Stimulated activated memory B cell treated with anti-CD40 and anti-IgM and Interleukin-4, amounts not matched to agents 10 μg/mL and 1 μg/mL and 100 μg/mL, for 72 hours (primary cell): ENCODE results near the gene ZBTB17.

ENCODE experiments used
- ATAC-seq: fragments of 150-1000 bp; cut with Tn5 transposase; 2 replicates; pipeline ENCODE4 v1.10.0; 2021
- H3K27ac Mint-ChIP-seq: one replicate; pipeline ENCODE4 v1.8.0; 2022; ENCODE audit warnings: mild to moderate bottlenecking, mixed read lengths
- H3K27me3 Mint-ChIP-seq: one replicate; pipeline ENCODE4 v1.8.0; 2022; ENCODE audit warnings: mixed read lengths
- H3K36me3 Mint-ChIP-seq: one replicate; pipeline ENCODE4 v1.8.0; 2022; ENCODE audit warnings: mixed read lengths
- H3K4me1 Mint-ChIP-seq: one replicate; pipeline ENCODE4 v1.8.0; 2022; ENCODE audit warnings: mixed read lengths
- H3K4me3 Mint-ChIP-seq: one replicate; pipeline ENCODE4 v1.8.0; 2022; ENCODE audit warnings: mild to moderate bottlenecking, moderate library complexity, mixed read lengths
- H3K9me3 Mint-ChIP-seq: one replicate; pipeline ENCODE4 v1.8.0; 2022; ENCODE audit warnings: mixed read lengths

Gene ZBTB17

GRCh38 chr1:15943328-15943991, 32.4 kb downstream of the ZBTB17 start:
- ATAC-seq: no peak
- no peaks in the 10 kb centered on the region for H3K9me3 Mint-ChIP-seq
- H3K36me3 Mint-ChIP-seq: peaks cover 48% of the 10 kb centered on the region
- peaks cover 38% of the 10 kb centered on the region for H3K4me1 Mint-ChIP-seq
- H3K4me3 Mint-ChIP-seq: no peak overlapping the region
- no peak overlapping the region for H3K27ac Mint-ChIP-seq
- H3K27me3 Mint-ChIP-seq: no peaks in the 10 kb centered on the region

DNA sequence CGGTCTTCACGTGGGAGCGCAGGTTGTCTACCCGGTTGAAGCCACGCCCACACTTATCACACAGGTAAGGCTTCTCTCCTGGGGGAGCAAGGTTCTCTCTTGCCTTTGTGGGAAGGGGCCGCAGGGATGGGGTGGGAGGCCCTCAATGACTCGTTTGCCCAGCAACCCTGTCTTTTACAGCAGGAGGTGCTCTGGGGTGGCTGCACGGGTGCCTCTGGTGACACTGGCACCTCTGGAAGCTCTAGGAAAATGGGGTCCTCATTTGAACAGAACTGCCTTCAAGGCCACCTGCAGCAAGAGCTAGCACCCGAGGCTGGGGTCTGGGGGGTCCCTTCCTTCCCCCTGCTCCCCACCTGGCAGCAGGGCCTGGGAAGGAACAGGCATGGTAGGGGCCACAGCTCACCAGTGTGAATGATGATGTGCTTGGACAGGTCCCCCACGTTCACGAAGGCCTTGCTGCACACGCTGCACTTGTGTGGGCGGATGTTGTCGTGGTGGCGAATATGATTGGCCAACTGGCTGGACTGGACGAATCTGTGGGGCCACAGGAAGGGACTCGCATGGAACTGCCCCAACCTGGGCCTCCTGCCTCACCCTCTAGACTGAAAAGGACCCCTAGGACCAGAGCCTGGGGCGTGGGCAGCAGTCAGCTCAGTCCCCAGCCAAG, 33.1 kb downstream of the ZBTB17 start:
- Mint-ChIP-seq H3K4me3 (no peak overlapping the region), H3K27ac (peak overlapping the region; percentile 59), H3K4me1 (peaks cover 36% of the 10 kb centered on the region), H3K36me3 (peaks cover 47% of the 10 kb centered on the region), H3K9me3 (no peaks in the 10 kb centered on the region), H3K27me3 (no peaks in the 10 kb centered on the region)
- no peak for ATAC-seq

GRCh38 chr1:15941899-15942660, 33.8 kb downstream of the ZBTB17 start:
- peaks cover 36% of the 10 kb centered on the region for H3K4me1 Mint-ChIP-seq
- peaks cover 47% of the 10 kb centered on the region for H3K36me3 Mint-ChIP-seq
- no peaks in the 10 kb centered on the region for H3K27me3 Mint-ChIP-seq
- no peak overlapping the region for H3K4me3 Mint-ChIP-seq
- ATAC-seq: no peak
- peak overlapping the region; percentile 59 for H3K27ac Mint-ChIP-seq
- H3K9me3 Mint-ChIP-seq: no peaks in the 10 kb centered on the region

DNA sequence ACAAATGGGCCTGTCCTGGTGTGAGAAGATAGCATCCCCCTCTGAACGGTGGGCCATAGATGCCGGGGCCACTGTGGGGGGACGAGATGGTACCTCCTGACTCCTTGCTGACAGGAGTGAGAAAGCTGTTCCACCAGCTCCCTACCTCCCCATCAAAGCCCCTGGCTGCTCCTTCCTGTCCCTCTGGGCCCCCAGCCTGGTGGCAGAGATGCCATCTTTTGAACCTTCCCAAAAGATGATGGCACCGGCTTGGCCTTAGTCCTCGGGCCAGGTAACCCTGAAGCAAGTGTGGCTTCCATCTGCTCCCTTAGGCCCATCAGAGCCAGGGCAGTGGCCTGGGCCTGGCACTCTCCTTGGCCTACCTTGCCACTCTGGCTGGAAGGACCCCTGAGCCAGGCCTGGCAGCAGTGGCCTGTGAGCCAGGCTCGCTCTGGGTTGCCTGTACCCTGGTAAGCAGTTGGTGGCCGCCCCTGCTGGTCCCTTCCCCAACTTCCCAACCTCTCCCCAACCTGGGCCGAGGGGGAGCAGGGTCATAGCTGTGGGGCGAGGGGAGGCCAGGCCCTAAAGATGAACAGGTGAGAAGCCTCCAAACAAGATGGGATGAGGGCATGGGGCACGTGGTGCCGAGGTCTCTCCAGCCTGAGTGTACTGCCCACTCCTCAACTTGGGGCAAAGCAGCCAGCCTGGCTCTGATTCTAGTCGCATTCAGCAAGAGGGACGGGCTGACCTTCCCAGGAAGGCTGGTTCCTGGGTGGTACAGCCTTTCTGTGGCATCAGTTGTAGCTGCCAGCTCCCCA, 34.7 kb downstream of the ZBTB17 start:
- no peak overlapping the region for H3K4me3 Mint-ChIP-seq
- H3K4me1 Mint-ChIP-seq: peaks cover 28% of the 10 kb centered on the region
- peaks cover 43% of the 10 kb centered on the region for H3K36me3 Mint-ChIP-seq
- no peaks in the 10 kb centered on the region for H3K27me3 Mint-ChIP-seq
- no peaks in the 10 kb centered on the region for H3K9me3 Mint-ChIP-seq
- ATAC-seq: no peak
- H3K27ac Mint-ChIP-seq: peak overlapping the region; percentile 94

- peaks cover 48% of the 10 kb centered on the region for H3K36me3 Mint-ChIP-seq
- peak overlapping the region; percentile 94 for H3K27ac Mint-ChIP-seq
- peaks cover 25% of the 10 kb centered on the region for H3K4me1 Mint-ChIP-seq
- H3K4me3 Mint-ChIP-seq: no peak overlapping the region
- no peaks in the 10 kb centered on the region for H3K27me3 Mint-ChIP-seq
- no peak for ATAC-seq
- no peaks in the 10 kb centered on the region for H3K9me3 Mint-ChIP-seq
These were observed 35.5 kb downstream of the ZBTB17 start for GRCh38 chr1:15940110-15941043.

- Mint-ChIP-seq H3K27me3 (no peaks in the 10 kb centered on the region), H3K9me3 (no peaks in the 10 kb centered on the region), H3K36me3 (peaks cover 57% of the 10 kb centered on the region), H3K4me3 (no peak overlapping the region), H3K4me1 (peaks cover 25% of the 10 kb centered on the region), H3K27ac (peak overlapping the region; percentile 94)
- no peak for ATAC-seq
These were observed 36.5 kb downstream of the ZBTB17 start for GRCh38 chr1:15939181-15940109.

GRCh38 chr1:15938628-15939161, 37.2 kb downstream of the ZBTB17 start:
- H3K27me3 Mint-ChIP-seq: no peaks in the 10 kb centered on the region
- peak; percentile 70 for ATAC-seq
- H3K9me3 Mint-ChIP-seq: no peaks in the 10 kb centered on the region
- H3K4me1 Mint-ChIP-seq: peaks cover 25% of the 10 kb centered on the region
- H3K36me3 Mint-ChIP-seq: peaks cover 64% of the 10 kb centered on the region
- H3K4me3 Mint-ChIP-seq: no peak overlapping the region
- H3K27ac Mint-ChIP-seq: peak overlapping the region; percentile 94

DNA sequence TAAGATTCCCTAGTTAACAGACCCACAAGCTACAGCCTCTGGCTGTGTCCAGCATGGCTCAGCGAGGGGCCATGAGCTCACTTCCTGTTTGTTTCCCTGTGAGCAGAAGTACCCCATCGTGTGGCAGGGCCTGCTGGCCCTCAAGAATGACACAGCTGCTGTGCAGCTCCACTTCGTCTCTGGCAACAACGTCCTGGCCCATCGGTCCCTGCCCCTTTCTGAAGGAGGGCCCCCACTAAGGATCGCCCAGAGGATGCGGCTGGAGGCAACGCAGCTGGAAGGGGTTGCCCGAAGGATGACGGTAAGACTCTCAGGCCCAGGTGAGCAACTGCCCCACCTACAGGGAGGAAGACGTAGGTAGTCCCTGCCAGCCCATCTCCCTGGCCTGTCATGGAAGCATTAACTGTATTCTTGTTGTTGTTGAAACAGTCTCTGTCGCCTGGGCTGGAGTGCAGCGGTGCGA, 38.2 kb downstream of the ZBTB17 start:
- Mint-ChIP-seq H3K27me3 (no peaks in the 10 kb centered on the region), H3K9me3 (no peaks in the 10 kb centered on the region), H3K4me3 (peak overlapping the region; percentile 21), H3K36me3 (peaks cover 73% of the 10 kb centered on the region), H3K4me1 (peaks cover 25% of the 10 kb centered on the region), H3K27ac (peak overlapping the region; percentile 94)
- ATAC-seq: no peak

DNA sequence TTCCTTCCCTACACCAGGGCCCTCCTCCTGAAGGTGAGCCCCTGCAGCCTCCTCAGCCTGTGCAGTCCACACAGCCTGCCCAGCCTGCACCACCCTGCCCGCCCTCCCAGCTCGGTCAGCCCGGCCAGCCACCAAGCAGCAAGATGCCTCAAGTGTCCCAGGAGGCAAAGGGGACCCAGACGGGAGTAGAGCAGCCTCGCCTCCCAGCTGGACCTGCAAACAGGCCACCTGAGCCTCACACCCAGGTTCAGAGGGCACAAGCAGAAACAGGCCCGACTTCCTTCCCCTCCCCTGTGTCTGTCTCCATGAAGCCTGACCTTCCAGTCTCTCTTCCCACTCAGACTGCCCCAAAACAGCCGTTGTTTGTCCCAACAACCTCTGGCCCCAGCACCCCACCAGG, 38.8 kb downstream of the ZBTB17 start:
- Mint-ChIP-seq H3K4me3 (no peak overlapping the region), H3K27me3 (no peaks in the 10 kb centered on the region), H3K27ac (peak overlapping the region; percentile 94), H3K4me1 (peaks cover 25% of the 10 kb centered on the region), H3K9me3 (no peaks in the 10 kb centered on the region), H3K36me3 (peaks cover 79% of the 10 kb centered on the region)
- no peak for ATAC-seq

- ATAC-seq: no peak
- Mint-ChIP-seq H3K27me3 (no peaks in the 10 kb centered on the region), H3K36me3 (peaks cover 87% of the 10 kb centered on the region), H3K4me1 (peaks cover 25% of the 10 kb centered on the region), H3K9me3 (no peaks in the 10 kb centered on the region), H3K4me3 (no peak overlapping the region), H3K27ac (peak overlapping the region; percentile 49)
These were observed 39.9 kb downstream of the ZBTB17 start for GRCh38 chr1:15936025-15936424.

DNA sequence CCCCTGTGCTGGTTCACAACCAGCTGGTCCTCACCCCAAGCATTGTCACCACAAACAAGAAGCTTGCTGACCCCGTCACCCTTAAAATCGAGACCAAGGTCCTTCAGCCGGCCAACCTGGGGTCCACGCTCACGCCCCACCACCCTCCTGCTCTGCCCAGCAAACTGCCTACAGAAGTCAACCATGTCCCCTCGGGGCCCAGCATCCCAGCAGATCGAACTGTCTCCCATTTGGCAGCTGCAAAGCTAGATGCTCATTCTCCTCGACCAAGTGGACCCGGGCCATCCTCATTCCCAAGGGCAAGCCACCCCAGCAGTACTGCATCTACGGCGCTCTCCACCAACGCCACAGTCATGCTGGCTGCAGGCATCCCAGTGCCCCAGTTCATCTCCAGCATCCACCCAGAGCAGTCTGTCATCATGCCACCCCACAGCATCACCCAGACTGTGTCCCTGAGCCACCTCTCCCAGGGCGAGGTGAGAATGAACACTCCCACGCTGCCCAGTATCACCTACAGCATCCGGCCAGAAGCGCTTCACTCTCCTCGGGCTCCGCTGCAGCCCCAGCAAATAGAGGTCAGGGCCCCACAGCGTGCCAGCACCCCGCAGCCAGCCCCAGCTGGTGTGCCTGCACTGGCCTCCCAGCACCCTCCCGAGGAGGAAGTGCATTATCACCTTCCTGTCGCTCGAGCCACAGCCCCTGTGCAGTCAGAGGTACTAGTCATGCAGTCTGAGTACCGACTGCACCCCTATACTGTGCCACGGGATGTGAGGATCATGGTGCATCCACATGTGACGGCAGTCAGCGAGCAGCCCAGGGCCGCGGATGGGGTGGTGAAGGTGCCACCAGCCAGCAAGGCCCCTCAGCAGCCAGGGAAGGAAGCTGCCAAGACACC, 40.6 kb downstream of the ZBTB17 start:
- H3K27ac Mint-ChIP-seq: peak overlapping the region; percentile 49
- peaks cover 87% of the 10 kb centered on the region for H3K36me3 Mint-ChIP-seq
- H3K9me3 Mint-ChIP-seq: no peaks in the 10 kb centered on the region
- H3K4me3 Mint-ChIP-seq: no peak overlapping the region
- H3K27me3 Mint-ChIP-seq: no peaks in the 10 kb centered on the region
- peaks cover 21% of the 10 kb centered on the region for H3K4me1 Mint-ChIP-seq
- ATAC-seq: no peak

- H3K9me3 Mint-ChIP-seq: no peaks in the 10 kb centered on the region
- no peak overlapping the region for H3K27ac Mint-ChIP-seq
- ATAC-seq: no peak
- peaks cover 19% of the 10 kb centered on the region for H3K4me1 Mint-ChIP-seq
- no peak overlapping the region for H3K4me3 Mint-ChIP-seq
- H3K27me3 Mint-ChIP-seq: no peaks in the 10 kb centered on the region
- peaks cover 87% of the 10 kb centered on the region for H3K36me3 Mint-ChIP-seq
These were observed 41.5 kb downstream of the ZBTB17 start for GRCh38 chr1:15934211-15935055.
